GOT3 (cell line): Measurements from ENCODE around the gene PARD3B.

Experiments
- DNase-seq: peaks from one replicate; lab custom pipeline; 2025; ENCODE audit warnings: mixed read lengths; lab: John Stamatoyannopoulos, UW

Gene PARD3B

GRCh38 chr2:205613970-205614559 is 1068.8 kb downstream of the PARD3B start:
- no peak for DNase-seq

- no peak for DNase-seq
Observed at GRCh38 chr2:205614965-205615364, 1069.7 kb downstream of the PARD3B start.

GRCh38 chr2:205617905-205618304 is 1072.6 kb downstream of the PARD3B start:
- DNase-seq, result no peak

DNA sequence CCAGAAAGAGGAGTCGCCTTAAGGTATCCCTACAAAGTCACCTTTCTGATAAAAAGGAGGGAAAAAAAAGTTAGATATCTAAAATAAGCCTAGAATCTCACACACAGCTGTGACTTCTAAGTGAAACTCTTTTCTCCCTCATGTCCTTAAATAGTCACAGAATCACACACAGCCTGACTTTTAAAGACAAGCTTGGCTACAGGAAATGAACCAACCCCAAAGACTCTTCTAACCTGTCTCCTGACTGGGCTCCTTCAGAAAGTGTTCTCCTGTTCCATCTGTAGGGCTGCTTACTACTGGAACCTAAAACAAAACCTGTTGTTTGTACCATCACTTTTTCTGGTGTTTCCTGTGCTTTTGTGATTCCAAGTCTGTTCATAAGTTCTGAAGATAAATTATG is 1074.3 kb downstream of the PARD3B start:
- no peak for DNase-seq

- no peak for DNase-seq
Observed at GRCh38 chr2:205627085-205627484, 1081.8 kb downstream of the PARD3B start.

DNA sequence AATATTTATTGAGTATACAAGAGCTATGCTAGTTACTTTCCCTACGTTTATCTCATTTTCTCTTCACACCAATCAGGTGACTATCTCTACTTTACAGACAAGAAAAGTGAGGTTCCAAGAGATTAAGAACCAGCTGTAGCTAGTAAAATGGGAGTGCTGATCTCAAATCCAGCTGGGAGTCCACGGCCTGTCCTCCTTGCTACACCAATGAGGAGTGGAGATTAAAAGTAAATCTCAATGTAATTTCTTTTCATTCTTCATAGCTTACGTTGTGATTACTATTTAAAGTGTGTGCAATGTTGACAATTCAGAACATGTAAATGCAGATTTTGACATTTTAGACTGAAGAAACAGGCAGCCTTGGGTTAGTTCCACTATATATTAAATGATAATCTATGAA is 1083.1 kb downstream of the PARD3B start:
- no peak for DNase-seq

DNA sequence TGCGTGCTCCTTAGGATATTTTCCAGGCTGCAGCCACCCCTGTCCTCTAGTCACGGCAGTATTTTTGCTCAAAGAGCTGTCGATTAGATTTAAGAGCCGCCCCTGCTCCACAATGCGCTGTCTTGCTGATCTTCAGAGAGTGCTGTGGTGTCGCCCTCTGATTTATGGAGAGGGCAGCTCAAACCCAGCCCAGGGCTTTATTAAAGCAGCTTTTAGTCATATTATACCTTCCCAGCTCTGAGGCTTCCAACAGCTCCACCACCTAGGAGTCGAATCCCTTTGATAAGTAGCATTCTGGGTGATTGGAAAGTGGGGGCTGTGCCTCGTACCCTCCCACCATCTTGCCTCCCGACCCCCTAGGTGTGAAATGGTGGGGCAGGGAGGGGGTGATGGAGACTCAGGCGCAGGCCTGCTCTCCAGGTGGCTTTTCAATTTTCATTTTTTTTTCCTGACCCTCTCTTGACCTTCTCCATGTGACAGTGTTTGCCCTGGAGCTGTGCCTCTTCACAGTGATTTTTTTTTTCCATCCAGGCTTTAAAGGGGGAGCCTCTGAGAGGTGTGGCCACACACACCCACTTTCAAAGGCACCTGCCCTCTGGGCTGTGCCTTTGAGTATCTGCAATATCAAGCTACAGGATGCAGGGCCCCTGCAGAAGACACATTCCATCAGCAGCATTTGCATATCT is 1084.0 kb downstream of the PARD3B start:
- no peak for DNase-seq

GRCh38 chr2:205633994-205634393 is 1088.7 kb downstream of the PARD3B start:
- DNase-seq, result no peak

DNA sequence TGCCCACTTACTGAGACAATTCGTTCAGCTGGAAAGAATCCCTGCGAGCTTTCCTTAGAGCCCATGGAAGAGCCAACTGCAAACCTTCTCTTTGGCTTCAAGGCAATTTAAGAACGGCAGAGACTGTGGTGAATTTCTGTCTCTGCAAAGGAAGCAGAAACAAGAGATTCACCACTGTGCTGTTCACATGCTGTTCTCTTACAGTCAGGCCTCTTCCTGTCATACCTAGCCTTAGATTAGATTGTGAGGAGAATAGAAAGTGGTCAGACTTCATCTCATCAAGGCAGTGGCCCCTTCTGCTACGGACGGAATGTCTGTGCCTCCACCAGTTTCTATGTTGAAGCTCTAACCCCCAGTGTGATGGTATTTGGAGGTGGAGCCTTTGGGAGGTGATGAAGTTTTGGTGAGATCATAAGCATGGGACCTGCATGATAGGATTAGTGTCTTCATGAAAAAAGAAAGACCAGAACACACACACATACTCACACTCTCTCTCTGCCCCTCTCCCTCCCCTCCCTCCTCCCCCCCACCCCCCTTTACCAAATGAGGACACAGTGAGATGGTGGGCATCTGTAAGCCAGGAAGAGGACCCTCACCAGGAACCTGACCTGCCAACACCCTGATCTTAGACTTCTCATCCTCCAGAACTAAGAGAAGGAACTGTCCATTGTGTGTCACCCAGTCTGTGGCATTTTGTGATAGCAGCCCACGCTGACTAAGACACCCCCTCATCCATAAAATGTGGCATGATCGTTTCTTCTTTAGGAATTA is 1091.5 kb downstream of the PARD3B start:
- DNase-seq, result no peak

- DNase-seq, result no peak
Observed at GRCh38 chr2:205637320-205637602, 1092.0 kb downstream of the PARD3B start.

GRCh38 chr2:205637779-205638503 is 1092.7 kb downstream of the PARD3B start:
- DNase-seq, result no peak

- no peak for DNase-seq
Observed at GRCh38 chr2:205640716-205641115, 1095.4 kb downstream of the PARD3B start.

- DNase-seq, result no peak
Observed at GRCh38 chr2:205642599-205643356, 1097.5 kb downstream of the PARD3B start.

- no peak for DNase-seq
Observed at GRCh38 chr2:205643391-205643885, 1098.2 kb downstream of the PARD3B start.

DNA sequence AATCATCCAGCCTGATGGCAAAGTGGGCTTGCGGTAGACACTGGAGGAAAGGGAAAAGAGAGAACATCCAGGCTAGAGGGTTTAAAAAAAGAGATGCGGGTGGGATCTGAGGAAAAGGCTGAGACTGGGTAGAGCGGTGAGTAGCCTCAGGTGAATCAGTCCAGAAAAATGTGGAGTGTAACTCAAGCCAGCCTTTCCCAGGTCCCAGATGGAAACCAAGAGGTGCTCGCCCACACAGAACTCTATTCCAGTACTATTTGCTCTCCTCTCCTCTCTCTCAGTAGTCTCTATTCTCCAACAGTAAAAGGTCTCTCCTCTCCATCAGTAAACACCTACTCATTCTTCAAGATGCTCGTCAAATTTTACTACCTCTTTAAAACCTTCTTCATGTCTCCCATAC is 1098.7 kb downstream of the PARD3B start:
- no peak for DNase-seq

DNA sequence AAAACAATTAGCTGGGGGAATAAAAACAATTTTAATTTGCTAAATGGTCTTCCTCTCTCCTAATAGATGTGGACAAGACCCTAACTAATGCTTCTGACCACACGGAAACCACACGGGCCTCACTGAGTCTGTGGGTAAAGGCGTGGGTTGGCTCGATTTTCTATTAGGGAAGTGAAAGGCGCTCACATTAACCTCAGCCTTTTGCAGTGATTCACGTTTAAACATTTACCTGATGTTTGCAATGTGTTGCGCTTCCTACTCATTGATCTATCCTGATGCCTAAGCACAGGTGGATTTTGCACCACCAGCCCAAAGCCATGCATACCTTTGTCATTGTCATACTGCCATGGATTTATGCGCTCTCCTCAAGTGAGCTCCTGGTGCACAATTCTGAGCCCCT is 1101.4 kb downstream of the PARD3B start:
- DNase-seq, result no peak

DNA sequence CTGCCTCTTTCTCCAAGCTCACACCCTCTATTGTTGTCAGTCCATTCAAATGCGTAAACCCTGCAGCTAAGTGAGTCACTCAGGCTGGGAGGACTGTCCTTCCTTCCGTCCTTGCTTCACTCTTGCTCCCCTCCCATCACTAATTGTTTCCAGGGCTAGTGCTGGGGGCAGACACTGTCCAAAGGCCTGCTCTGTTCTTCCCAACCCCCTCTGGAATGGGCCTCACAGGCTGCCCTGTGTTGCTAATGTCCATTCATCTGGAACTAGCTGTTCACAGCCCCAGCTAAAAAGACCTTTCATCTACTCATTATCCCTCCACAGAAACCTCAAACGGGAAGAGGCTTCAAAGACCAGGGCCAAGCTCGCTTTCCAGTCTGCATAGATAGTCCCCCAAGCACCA is 1105.2 kb downstream of the PARD3B start:
- DNase-seq, result no peak

DNA sequence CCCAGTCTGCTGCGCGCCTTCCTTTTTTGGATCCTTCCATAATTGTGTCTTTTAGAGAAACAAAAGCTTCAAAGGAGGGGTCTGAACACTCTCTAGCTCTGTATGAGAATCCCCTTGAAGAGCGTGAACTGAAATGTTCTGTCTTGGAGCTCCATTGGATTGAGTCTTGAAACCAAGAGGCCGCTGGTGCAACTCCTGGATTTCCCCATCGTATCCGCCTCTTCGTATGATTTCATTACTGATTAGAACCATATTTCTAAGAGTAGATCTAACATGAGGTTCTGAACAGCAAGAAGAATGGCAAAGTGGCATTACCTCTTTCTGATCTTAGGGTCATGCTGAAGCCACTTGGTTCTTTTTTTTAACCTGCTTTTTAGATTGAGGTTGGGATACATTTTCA is 1105.7 kb downstream of the PARD3B start:
- no peak for DNase-seq

- DNase-seq, result no peak
Observed at GRCh38 chr2:205651719-205652118, 1106.4 kb downstream of the PARD3B start.

DNA sequence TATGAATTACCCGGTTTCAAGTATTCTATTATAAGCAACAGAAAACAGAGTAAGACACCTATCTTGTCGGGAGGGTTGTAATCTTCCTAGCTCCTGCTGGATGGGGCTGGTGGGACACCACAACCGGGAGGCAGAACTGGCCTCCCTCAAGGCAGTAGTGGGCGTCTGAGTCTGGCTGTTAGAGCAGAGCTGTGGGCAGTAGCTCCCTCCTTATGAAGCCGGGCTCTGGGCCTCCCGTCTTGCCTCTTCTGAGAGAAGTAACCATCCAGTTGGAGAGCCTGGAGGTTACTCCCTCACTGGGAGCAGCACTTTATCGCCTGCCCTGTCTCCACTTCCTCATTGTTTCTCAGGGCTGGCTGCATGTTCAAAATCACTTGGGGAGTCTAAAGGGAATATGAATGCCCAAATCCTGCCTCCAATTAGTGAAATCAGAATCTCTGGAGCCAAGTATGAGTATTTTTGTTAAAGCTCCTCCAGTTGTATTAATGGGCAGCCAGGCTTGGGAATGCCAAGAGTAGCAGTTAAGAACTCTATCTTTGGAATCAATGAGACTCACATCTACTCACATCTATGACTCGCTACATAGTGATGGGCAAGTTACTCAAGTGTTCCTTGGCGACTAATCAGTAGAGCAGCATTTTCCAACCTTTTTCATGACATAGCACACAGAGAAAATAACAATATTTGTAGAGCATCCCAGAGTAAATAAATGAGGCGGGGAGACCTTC is 1109.8 kb downstream of the PARD3B start:
- no peak for DNase-seq

DNA sequence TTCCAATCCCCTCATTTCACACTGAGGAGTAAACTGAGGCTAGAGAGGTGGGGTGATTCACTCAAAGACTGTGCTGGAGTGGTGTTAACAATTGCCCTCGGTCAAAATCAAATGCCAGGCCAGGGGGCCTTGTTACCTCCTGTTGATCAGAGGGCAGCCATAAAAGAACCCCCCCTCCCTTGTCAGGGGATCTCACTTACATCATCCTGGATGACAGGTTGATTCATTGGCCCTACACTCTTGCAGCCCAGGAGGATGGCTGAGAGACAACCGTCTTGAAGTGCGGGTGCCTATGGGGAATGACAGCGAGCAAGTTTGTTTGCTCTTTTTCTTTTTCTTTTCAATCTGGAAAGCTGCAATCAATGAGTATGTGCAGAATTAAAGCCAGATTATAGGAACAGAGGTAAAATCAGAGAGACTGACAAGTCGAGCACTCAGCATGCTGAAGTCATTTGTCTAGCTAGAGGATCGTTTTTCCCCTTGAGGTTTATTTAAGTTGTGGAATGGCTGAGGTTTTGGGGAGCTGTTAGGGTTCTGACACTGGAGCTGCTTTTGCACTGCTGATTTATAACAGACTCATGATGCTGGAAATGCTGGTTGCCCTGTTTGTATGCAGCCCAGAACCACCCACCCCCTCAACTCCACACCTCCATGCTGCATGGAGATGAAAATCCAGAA is 1110.6 kb downstream of the PARD3B start:
- DNase-seq, result no peak
